ENCODE measurements around the gene HMGXB3. TPM values are rescaled to one million over a fixed set of nuclear protein-coding genes. Genes with fewer than 3 reads are reported as not detected.

HMGXB3 gene
- total RNA-seq, 2 donors from 2014 or later = 23.7 to 24.2 TPM

Other genes with a start within 250 kb of the HMGXB3 start
- gene PDE6A, start 55.9 kb upstream of the HMGXB3 start, total RNA-seq = not detected
- 10 to 100 TPM; 11.3 to 13.2 TPM for gene SLC26A2, start 40.0 kb upstream of the HMGXB3 start, total RNA-seq
- gene TIGD6, start 85 bp upstream of the HMGXB3 start, total RNA-seq = 1 to 10 TPM; 3.8 to 4.7 TPM
- gene CSF1R, start 85.8 kb downstream of the HMGXB3 start, total RNA-seq = 10 to 100 TPM; 30.8 to 55.1 TPM
- gene PDGFRB, start 155.1 kb downstream of the HMGXB3 start, total RNA-seq = 100 to 1,000 TPM; 251 to 394 TPM
- under 1 TPM in 1 of 2 donors, not detected in 1; 0.28 TPM for gene CDX1, start 166.0 kb downstream of the HMGXB3 start, total RNA-seq
- under 1 TPM; 0.14 to 0.19 TPM for gene SLC6A7, start 189.3 kb downstream of the HMGXB3 start, total RNA-seq